HepG2 (cell line): ENCODE data around the gene ST6GALNAC4. TPM values are rescaled to one million over a fixed set of nuclear protein-coding genes. Genes with fewer than 3 reads are reported as not detected.

Source experiments
- CREB1 ChIP-seq, 2 experiments: fragments of 450-650 bp in 1 of 2; IDR thresholded peaks; 2 replicates each; pipeline ENCODE4 v1.6.1; 2016 to 2017; ENCODE audit warnings: control low read depth in 1 of 2, mild to moderate bottlenecking in 1 of 2, missing compliant biosample characterization in 1 of 2, missing genetic modification characterization in 1 of 2
- HDAC1 ChIP-seq: sonication (generic); formaldehyde crosslinking; IDR thresholded peaks from 2 replicates; pipeline ENCODE4 v1.5.1; 2020; ENCODE audit warnings: mild to moderate bottlenecking, missing genetic modification reagents
- HMGA1 ChIP-seq: sonication (generic); formaldehyde crosslinking; conservative IDR thresholded peaks from 2 replicates; pipeline ENCODE4 v1.4.0; 2020; ENCODE audit warnings: missing genetic modification reagents
- MBD4 ChIP-seq: IDR thresholded peaks from 2 replicates; pipeline ENCODE4 v1.6.1; 2012; ENCODE audit warnings: low read length, inconsistent platforms, borderline replicate concordance
- NBN ChIP-seq: fragments of 450-650 bp; conservative IDR thresholded peaks from 2 replicates; pipeline ENCODE4 v1.6.1; 2017
- NR1H2 ChIP-seq: sonication (generic); formaldehyde crosslinking; IDR thresholded peaks from 2 replicates; pipeline ENCODE4 v1.8.1; 2022; ENCODE audit warnings: low read depth, missing genetic modification reagents, borderline replicate concordance
- NR2F6 ChIP-seq, 2 experiments: IDR thresholded peaks; 2 replicates each; pipeline ENCODE4 v1.6.1; 2016; ENCODE audit warnings: antibody characterized with exemption in 1 of 2, mild to moderate bottlenecking in 1 of 2
- PRPF4 ChIP-seq: fragments of 200-400 bp; formaldehyde crosslinking; IDR thresholded peaks from 2 replicates; pipeline ENCODE4 v1.6.1; 2016; ENCODE audit warnings: low read length, low read depth; ENCODE audit not compliant: poor library complexity, severe bottlenecking
- THYN1 ChIP-seq: sonication (generic); formaldehyde crosslinking; IDR thresholded peaks from 2 replicates; pipeline ENCODE4 v1.8.1; 2023; ENCODE audit warnings: low read depth, mild to moderate bottlenecking, moderate library complexity, missing genetic modification reagents, borderline replicate concordance
- ZFP37 ChIP-seq: sonication (generic); formaldehyde crosslinking; IDR thresholded peaks from 2 replicates; pipeline ENCODE4 v1.4.0; 2020; ENCODE audit warnings: missing genetic modification reagents, borderline replicate concordance
- ZNF121 ChIP-seq: sonication (generic); formaldehyde crosslinking; IDR thresholded peaks from 2 replicates; pipeline ENCODE4 v1.5.0; 2020; ENCODE audit warnings: mild to moderate bottlenecking, missing genetic modification reagents
- ZNF264 ChIP-seq: sonication (generic); formaldehyde crosslinking; IDR thresholded peaks from 2 replicates; pipeline ENCODE4 v1.4.0; 2020; ENCODE audit warnings: missing genetic modification reagents
- ZNF431 ChIP-seq: sonication (generic); formaldehyde crosslinking; IDR thresholded peaks from 2 replicates; pipeline ENCODE4 v1.9.0; 2022; ENCODE audit warnings: missing genetic modification reagents, low read depth, mild to moderate bottlenecking, borderline replicate concordance
- ZNF460 ChIP-seq: sonication (generic); formaldehyde crosslinking; IDR thresholded peaks from 2 replicates; pipeline ENCODE4 v1.5.1; 2020; ENCODE audit warnings: missing genetic modification reagents, mild to moderate bottlenecking, borderline replicate concordance
- ZNF468 ChIP-seq: sonication (generic); formaldehyde crosslinking; IDR thresholded peaks from 2 replicates; pipeline ENCODE4 v1.8.0; 2022; ENCODE audit warnings: mild to moderate bottlenecking, moderate library complexity, missing genetic modification reagents
- ZNF501 ChIP-seq: sonication (generic); formaldehyde crosslinking; IDR thresholded peaks from 2 replicates; pipeline ENCODE4 v1.5.1; 2020; ENCODE audit warnings: mild to moderate bottlenecking, moderate library complexity, missing genetic modification reagents
- ZNF530 ChIP-seq: sonication (generic); formaldehyde crosslinking; IDR thresholded peaks from 2 replicates; pipeline ENCODE4 v1.5.0; 2020; ENCODE audit warnings: low read depth, mild to moderate bottlenecking, missing genetic modification reagents
- ZNF570 ChIP-seq: sonication (generic); formaldehyde crosslinking; IDR thresholded peaks from 2 replicates; pipeline ENCODE4 v1.4.0; 2020; ENCODE audit warnings: mild to moderate bottlenecking, missing genetic modification reagents, borderline replicate concordance
- ZNF713 ChIP-seq: sonication (generic); formaldehyde crosslinking; IDR thresholded peaks from 2 replicates; pipeline ENCODE4 v1.4.0; 2020; ENCODE audit warnings: mild to moderate bottlenecking, missing genetic modification reagents
- ZSCAN21 ChIP-seq: sonication (generic); formaldehyde crosslinking; IDR thresholded peaks from 2 replicates; pipeline ENCODE4 v1.8.0; 2022; ENCODE audit warnings: mild to moderate bottlenecking, missing genetic modification reagents, moderate library complexity, borderline replicate concordance
- polyA plus RNA-seq, 8 experiments: library from polyadenylated mRNA; depleted of rRNA in 3 of 8; stranded (reverse) in 7 of 8; unstranded in 1 of 8; fragments of >200 nt; fragmentation: Illumina TruSeq in 4 of 8; extraction: Trizol in 4 of 8; gene quantifications; 2 replicates each; pipeline versions ENCODE4 v1.2.1 to v1.2.3, GENCODE V29; 2011 to 2016; ENCODE audit warnings: low read depth in 4 of 8, missing spikeins in 1 of 8, mixed read lengths in 1 of 8; ENCODE audit not compliant: insufficient read depth in 1 of 8
- total RNA-seq, 5 experiments: library from RNA; depleted of rRNA; stranded (reverse); fragments of >200 nt; fragmentation: Illumina TruSeq; extraction: Trizol; gene quantifications; 2 replicates each; pipeline ENCODE4 v1.2.3, GENCODE V29; 2016; ENCODE audit warnings: low read depth in 1 of 5
- TF ChIP-seq, protein P1 (sequence below): sonication (generic); formaldehyde crosslinking; IDR thresholded peaks from 2 replicates; pipeline ENCODE4 v1.4.0; 2020; ENCODE audit warnings: missing genetic modification reagents
- TF ChIP-seq, protein P2 (sequence below): sonication (generic); formaldehyde crosslinking; IDR thresholded peaks from 2 replicates; pipeline ENCODE4 v1.9.0; 2021; ENCODE audit warnings: missing genetic modification reagents, borderline replicate concordance
- TF ChIP-seq, protein P3 (sequence below): sonication (generic); formaldehyde crosslinking; IDR thresholded peaks from 2 replicates; pipeline ENCODE4 v1.5.1; 2020; ENCODE audit warnings: missing genetic modification reagents, mild to moderate bottlenecking, borderline replicate concordance

ST6GALNAC4 gene
- total and polyA plus RNA-seq, 2 of the 13 experiments (the other 11 are each of a cell fraction or from before 2014, with no cell fraction given): 18.8 to 27.7 TPM

DNA sequence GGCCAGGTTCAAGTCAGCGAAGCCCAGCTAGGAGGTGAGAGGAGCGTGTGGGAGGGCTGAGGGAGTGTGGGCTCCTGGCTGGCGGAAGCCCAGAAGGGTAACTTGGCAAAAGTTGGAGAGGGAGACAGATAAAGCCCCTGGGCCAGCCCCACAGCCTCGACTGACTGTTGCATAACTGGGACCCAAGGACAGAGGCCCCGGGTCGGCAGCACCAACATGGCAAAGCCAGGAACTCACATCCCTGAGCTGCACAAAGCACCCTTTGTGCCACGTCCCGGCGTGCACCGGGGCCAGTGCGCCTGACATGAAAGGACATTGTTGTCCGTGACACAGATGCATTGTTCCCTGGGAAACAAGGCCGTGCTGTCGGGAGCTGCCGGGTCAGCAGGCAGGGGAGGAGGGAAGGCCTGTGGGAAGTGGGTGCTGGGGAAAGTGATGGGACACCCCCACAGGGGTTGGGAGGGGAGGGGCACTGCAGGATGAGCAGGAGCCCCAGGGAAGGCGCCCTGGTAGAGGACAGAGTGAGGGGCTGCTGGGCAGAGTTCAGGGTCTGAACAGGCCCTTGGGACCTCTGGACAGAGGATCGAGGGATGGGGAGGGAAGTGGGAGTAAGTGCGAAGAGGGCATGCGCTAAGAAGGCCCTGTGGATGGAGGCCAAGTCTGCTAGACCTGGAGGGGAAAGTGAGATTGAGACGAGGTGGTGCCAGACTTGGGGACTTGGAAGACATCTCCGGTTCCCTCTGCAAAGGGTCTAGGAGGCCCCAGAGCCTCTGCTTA, 33.9 kb upstream of the ST6GALNAC4 start (continued):
- TF ChIP-seq, protein P1, sequence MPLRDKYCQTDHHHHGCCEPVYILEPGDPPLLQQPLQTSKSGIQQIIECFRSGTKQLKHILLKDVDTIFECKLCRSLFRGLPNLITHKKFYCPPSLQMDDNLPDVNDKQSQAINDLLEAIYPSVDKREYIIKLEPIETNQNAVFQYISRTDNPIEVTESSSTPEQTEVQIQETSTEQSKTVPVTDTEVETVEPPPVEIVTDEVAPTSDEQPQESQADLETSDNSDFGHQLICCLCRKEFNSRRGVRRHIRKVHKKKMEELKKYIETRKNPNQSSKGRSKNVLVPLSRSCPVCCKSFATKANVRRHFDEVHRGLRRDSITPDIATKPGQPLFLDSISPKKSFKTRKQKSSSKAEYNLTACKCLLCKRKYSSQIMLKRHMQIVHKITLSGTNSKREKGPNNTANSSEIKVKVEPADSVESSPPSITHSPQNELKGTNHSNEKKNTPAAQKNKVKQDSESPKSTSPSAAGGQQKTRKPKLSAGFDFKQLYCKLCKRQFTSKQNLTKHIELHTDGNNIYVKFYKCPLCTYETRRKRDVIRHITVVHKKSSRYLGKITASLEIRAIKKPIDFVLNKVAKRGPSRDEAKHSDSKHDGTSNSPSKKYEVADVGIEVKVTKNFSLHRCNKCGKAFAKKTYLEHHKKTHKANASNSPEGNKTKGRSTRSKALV: no peak
- TF ChIP-seq ZNF570 (no peak), NR2F6 (IDR thresholded peaks at IDR 0.05) (peak; percentile 75), NR2F6 (CRISPR knock-in tag; IDR thresholded peaks at IDR 0.05) (peak; percentile 94), ZNF530 (CRISPR knock-in tag) (no peak), ZNF468 (CRISPR knock-in tag) (no peak), HMGA1 (CRISPR knock-in tag) (no peak), ZNF121 (CRISPR knock-in tag) (no peak; the same call in 1 of the 2 replicates), ZFP37 (peak; percentile 48; the same call in 1 of the 2 replicates), HDAC1 (CRISPR knock-in tag) (peak; percentile 97), MBD4 (no peak), CREB1 (IDR thresholded peaks at IDR 0.05) (peak; percentile 69), CREB1 (CRISPR knock-in tag; IDR thresholded peaks at IDR 0.05) (no peak), THYN1 (CRISPR knock-in tag) (no peak), ZSCAN21 (CRISPR knock-in tag) (peak; percentile 92; the same call in 1 of the 2 replicates), ZNF264 (CRISPR knock-in tag) (peak; percentile 73), PRPF4 (no peak), ZNF501 (CRISPR knock-in tag) (no peak; the same call in none of the 2 replicates), ZNF713 (CRISPR knock-in tag) (no peak), ZNF431 (CRISPR knock-in tag) (peak; percentile 51), NR1H2 (no peak), NBN (no peak), ZNF460 (CRISPR knock-in tag) (peak; percentile 77; the same call in 1 of the 2 replicates)
- TF ChIP-seq, protein P2, sequence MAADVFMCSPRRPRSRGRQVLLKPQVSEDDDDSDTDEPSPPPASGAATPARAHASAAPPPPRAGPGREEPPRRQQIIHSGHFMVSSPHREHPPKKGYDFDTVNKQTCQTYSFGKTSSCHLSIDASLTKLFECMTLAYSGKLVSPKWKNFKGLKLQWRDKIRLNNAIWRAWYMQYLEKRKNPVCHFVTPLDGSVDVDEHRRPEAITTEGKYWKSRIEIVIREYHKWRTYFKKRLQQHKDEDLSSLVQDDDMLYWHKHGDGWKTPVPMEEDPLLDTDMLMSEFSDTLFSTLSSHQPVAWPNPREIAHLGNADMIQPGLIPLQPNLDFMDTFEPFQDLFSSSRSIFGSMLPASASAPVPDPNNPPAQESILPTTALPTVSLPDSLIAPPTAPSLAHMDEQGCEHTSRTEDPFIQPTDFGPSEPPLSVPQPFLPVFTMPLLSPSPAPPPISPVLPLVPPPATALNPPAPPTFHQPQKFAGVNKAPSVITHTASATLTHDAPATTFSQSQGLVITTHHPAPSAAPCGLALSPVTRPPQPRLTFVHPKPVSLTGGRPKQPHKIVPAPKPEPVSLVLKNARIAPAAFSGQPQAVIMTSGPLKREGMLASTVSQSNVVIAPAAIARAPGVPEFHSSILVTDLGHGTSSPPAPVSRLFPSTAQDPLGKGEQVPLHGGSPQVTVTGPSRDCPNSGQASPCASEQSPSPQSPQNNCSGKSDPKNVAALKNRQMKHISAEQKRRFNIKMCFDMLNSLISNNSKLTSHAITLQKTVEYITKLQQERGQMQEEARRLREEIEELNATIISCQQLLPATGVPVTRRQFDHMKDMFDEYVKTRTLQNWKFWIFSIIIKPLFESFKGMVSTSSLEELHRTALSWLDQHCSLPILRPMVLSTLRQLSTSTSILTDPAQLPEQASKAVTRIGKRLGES: peak; percentile 70; the same call in 1 of the 2 replicates
- TF ChIP-seq, protein P3, sequence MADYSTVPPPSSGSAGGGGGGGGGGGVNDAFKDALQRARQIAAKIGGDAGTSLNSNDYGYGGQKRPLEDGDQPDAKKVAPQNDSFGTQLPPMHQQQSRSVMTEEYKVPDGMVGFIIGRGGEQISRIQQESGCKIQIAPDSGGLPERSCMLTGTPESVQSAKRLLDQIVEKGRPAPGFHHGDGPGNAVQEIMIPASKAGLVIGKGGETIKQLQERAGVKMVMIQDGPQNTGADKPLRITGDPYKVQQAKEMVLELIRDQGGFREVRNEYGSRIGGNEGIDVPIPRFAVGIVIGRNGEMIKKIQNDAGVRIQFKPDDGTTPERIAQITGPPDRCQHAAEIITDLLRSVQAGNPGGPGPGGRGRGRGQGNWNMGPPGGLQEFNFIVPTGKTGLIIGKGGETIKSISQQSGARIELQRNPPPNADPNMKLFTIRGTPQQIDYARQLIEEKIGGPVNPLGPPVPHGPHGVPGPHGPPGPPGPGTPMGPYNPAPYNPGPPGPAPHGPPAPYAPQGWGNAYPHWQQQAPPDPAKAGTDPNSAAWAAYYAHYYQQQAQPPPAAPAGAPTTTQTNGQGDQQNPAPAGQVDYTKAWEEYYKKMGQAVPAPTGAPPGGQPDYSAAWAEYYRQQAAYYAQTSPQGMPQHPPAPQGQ: 0 out of 2 replicates have a peak, but pooled peaks have one; percentile 83
